H9 (cell line): ENCODE data around the gene PLCL1. TPM values are rescaled to one million over a fixed set of nuclear protein-coding genes. Genes with fewer than 3 reads are reported as not detected.

ENCODE experiments used
- DNase-seq: peaks from one replicate; pipeline ENCODE4 v3.0.0-alpha.2; 2017
- H2AFZ ChIP-seq: one replicate; pipeline ENCODE4 v1.6.1; 2013; ENCODE audit warnings: mild to moderate bottlenecking, low read length, control low read depth, moderate library complexity
- H2AK5ac ChIP-seq: 2 replicates; pipeline ENCODE4 v1.6.1; 2013; ENCODE audit warnings: low read length, control low read depth, mixed read lengths; ENCODE audit not compliant: insufficient read length
- H2BK120ac ChIP-seq: one replicate; pipeline ENCODE4 v1.6.1; 2013; ENCODE audit warnings: low read depth, mild to moderate bottlenecking, low read length, control low read depth, inconsistent platforms; ENCODE audit not compliant: poor library complexity, severe bottlenecking
- H2BK12ac ChIP-seq: 2 replicates; pipeline ENCODE4 v1.6.1; 2013; ENCODE audit warnings: low read length, control low read depth, mixed read lengths, low read depth; ENCODE audit not compliant: insufficient read length
- H2BK15ac ChIP-seq: 2 replicates; pipeline ENCODE4 v1.6.1; 2013; ENCODE audit warnings: low read depth, low read length, control low read depth
- H2BK20ac ChIP-seq: one replicate; pipeline ENCODE4 v1.6.1; 2013; ENCODE audit warnings: low read depth, mild to moderate bottlenecking, low read length, control low read depth, inconsistent platforms; ENCODE audit not compliant: poor library complexity, severe bottlenecking
- H2BK5ac ChIP-seq: 2 replicates; pipeline ENCODE4 v1.6.1; 2013; ENCODE audit warnings: low read length, control low read depth, mixed read lengths; ENCODE audit not compliant: insufficient read length
- H3K14ac ChIP-seq: 2 replicates; pipeline ENCODE4 v1.6.1; 2013; ENCODE audit warnings: low read length, control low read depth; ENCODE audit not compliant: insufficient read depth
- H3K18ac ChIP-seq: 2 replicates; pipeline ENCODE4 v1.6.1; 2013; ENCODE audit warnings: low read depth, mild to moderate bottlenecking, mixed read lengths, low read length, control low read depth; ENCODE audit not compliant: insufficient read length
- H3K23ac ChIP-seq: 2 replicates; pipeline ENCODE4 v1.6.1; 2013; ENCODE audit warnings: low read length, control low read depth, mixed read lengths, low read depth; ENCODE audit not compliant: insufficient read length
- H3K23me2 ChIP-seq: 2 replicates; pipeline ENCODE4 v1.6.1; 2013; ENCODE audit warnings: low read depth, mild to moderate bottlenecking, mixed read lengths, low read length, control low read depth; ENCODE audit not compliant: insufficient read length, poor library complexity, severe bottlenecking
- H3K27ac ChIP-seq: 2 replicates; pipeline ENCODE4 v1.5.1; 2013; ENCODE audit warnings: low read length, control low read depth, mixed read lengths, low read depth; ENCODE audit not compliant: insufficient read length
- H3K27me3 ChIP-seq: 2 replicates; pipeline ENCODE4 v1.6.1; 2013; ENCODE audit warnings: low read length, control low read depth, inconsistent platforms; ENCODE audit not compliant: insufficient read depth
- H3K4ac ChIP-seq: 2 replicates; pipeline ENCODE4 v1.6.1; 2013; ENCODE audit warnings: low read depth, mild to moderate bottlenecking, control low read depth, inconsistent platforms, low read length, moderate library complexity
- H3K4me1 ChIP-seq: 2 replicates; pipeline ENCODE4 v1.6.1; 2013; ENCODE audit warnings: low read length, control low read depth, inconsistent platforms; ENCODE audit not compliant: insufficient read depth
- H3K4me2 ChIP-seq: 2 replicates; pipeline ENCODE4 v1.6.1; 2013; ENCODE audit warnings: low read length, control low read depth, mixed read lengths; ENCODE audit not compliant: insufficient read length, insufficient read depth
- H3K56ac ChIP-seq: 2 replicates; pipeline ENCODE4 v1.6.1; 2013; ENCODE audit warnings: low read depth, mild to moderate bottlenecking, mixed read lengths, low read length, control low read depth; ENCODE audit not compliant: insufficient read length
- H3K79me1 ChIP-seq: 2 replicates; pipeline ENCODE4 v1.6.1; 2013; ENCODE audit warnings: low read depth, mild to moderate bottlenecking, moderate library complexity, low read length, control low read depth, inconsistent platforms; ENCODE audit not compliant: insufficient read depth, poor library complexity, severe bottlenecking
- H3K79me2 ChIP-seq: 2 replicates; pipeline ENCODE4 v1.6.1; 2013; ENCODE audit warnings: low read length, control low read depth, inconsistent platforms; ENCODE audit not compliant: insufficient read depth
- H3K9ac ChIP-seq: 2 replicates; pipeline ENCODE4 v1.6.1; 2013; ENCODE audit warnings: low read length, control low read depth, mixed read lengths; ENCODE audit not compliant: insufficient read length; ENCODE audit errors: extremely low read depth
- H3K9me3 ChIP-seq: one replicate; pipeline ENCODE4 v1.6.1; 2013; ENCODE audit warnings: low read depth, low read length, inconsistent platforms; ENCODE audit not compliant: control insufficient read depth
- H3T11ph ChIP-seq: one replicate; pipeline ENCODE4 v1.6.1; 2013; ENCODE audit warnings: mild to moderate bottlenecking, low read length, control low read depth, inconsistent platforms
- H4K20me1 ChIP-seq: one replicate; pipeline ENCODE4 v1.6.1; 2013; ENCODE audit not compliant: control insufficient read depth, insufficient read length, insufficient read depth
- H4K5ac ChIP-seq: 2 replicates; pipeline ENCODE4 v1.6.1; 2013; ENCODE audit warnings: low read depth, mild to moderate bottlenecking, mixed read lengths, low read length, control low read depth; ENCODE audit not compliant: insufficient read length
- H4K8ac ChIP-seq: replicated peaks from 2 replicates; pipeline ENCODE4 v1.6.1; 2013; ENCODE audit warnings: low read length, control low read depth, mixed read lengths, low read depth; ENCODE audit not compliant: insufficient read length
- H4K91ac ChIP-seq: 2 replicates; pipeline ENCODE4 v1.6.1; 2013; ENCODE audit warnings: low read depth, mild to moderate bottlenecking, moderate library complexity, mixed read lengths, low read length, control low read depth; ENCODE audit not compliant: insufficient read length
- H3K27ac Mint-ChIP-seq, 3 experiments: 2 replicates in 2 of 3; 3 replicates in 1 of 3; pipeline ENCODE4 v1.8.0; 2020 to 2021; ENCODE audit warnings: mixed read lengths in 3 of 3, mild to moderate bottlenecking in 1 of 3, moderate library complexity in 1 of 3
- H3K27me3 Mint-ChIP-seq: 2 replicates; pipeline ENCODE4 v1.8.0; 2021; ENCODE audit warnings: low read depth, mild to moderate bottlenecking, moderate library complexity, mixed read lengths
- H3K36me3 Mint-ChIP-seq, 3 experiments: 2 replicates in 2 of 3; 3 replicates in 1 of 3; pipeline ENCODE4 v1.8.0; 2020 to 2021; ENCODE audit warnings: low read depth in 3 of 3, mixed read lengths in 3 of 3; ENCODE audit not compliant: insufficient read depth in 1 of 3
- H3K4me1 Mint-ChIP-seq, 2 experiments: 2 replicates each; pipeline ENCODE4 v1.8.0; 2020; ENCODE audit warnings: mixed read lengths in 2 of 2
- H3K4me3 Mint-ChIP-seq, 2 experiments: 2 replicates in 1 of 2; 3 replicates in 1 of 2; pipeline ENCODE4 v1.8.0; 2020 to 2021; ENCODE audit warnings: mild to moderate bottlenecking in 2 of 2, mixed read lengths in 2 of 2, moderate library complexity in 1 of 2
- H3K9me3 Mint-ChIP-seq, 2 experiments: 2 replicates in 1 of 2; 3 replicates in 1 of 2; pipeline ENCODE4 v1.8.0; 2020; ENCODE audit warnings: mild to moderate bottlenecking in 2 of 2, mixed read lengths in 2 of 2, moderate library complexity in 1 of 2
- WGBS: extraction: QIAGEN DNeasy Blood & Tissue Kit; methylation state at CpG from one replicate; pipeline ENCODE4 v1.1.7; 2013; ENCODE audit warnings: missing lambda C conversion rate, low lambda C conversion rate, mixed read lengths; ENCODE audit not compliant: insufficient read length; ENCODE audit errors: extremely low coverage; 5-methylcytosine and 5-hydroxymethylcytosine counted together
- total RNA-seq: library from RNA; stranded (reverse); gene quantifications from 2 replicates; pipeline ENCODE4 v1.2.1, GENCODE V29; 2021
- TF ChIP-seq, protein P1 (sequence below): fragments of 200-600 bp; sonication (generic); conservative IDR thresholded peaks from 3 replicates; pipeline ENCODE4 v1.8.0; 2021; ENCODE audit warnings: antibody characterized with exemption, mild to moderate bottlenecking

PLCL1 gene
- total RNA-seq, 1 experiment from 2014 or later = 0.04 TPM

DNA sequence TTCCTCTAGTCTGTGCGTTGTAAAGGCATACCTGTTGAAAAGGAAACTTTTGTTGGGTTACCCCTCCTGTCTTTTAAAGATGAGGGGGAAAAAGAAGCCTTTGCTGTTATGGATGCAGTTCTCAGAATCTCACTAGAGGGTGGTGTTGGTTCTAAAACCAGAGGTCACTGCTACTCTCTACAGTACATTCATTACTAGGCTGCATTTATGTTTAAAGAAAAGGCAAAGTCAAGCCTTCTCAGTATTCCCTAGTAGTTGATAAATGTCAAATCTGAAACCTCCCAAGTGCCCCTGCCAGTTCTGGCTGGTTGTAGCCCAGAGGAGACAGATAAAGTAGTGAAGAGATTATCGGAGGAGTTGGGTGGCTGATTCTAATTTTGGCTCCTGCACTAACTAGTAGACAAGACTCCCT is 1.4 kb upstream of the PLCL1 start:
- no peak overlapping the region for H2BK20ac ChIP-seq
- H2BK15ac ChIP-seq = no peak overlapping the region
- H2AK5ac ChIP-seq = no peak overlapping the region
- H3K4me2 ChIP-seq = no peak overlapping the region
- no peaks in the 10 kb centered on the region; the same call in 1 of the 2 replicates for H3K79me2 ChIP-seq
- H3K9me3 ChIP-seq = no peaks in the 10 kb centered on the region
- H3K56ac ChIP-seq = no peak overlapping the region
- no peak overlapping the region for H3K4ac ChIP-seq
- no peak overlapping the region for H2BK120ac ChIP-seq
- H3K27ac Mint-ChIP-seq = no peak overlapping the region
- WGBS = no CpG with 5 or more reads among the region's 2 CpGs
- peaks cover 54% of the 10 kb centered on the region for H3K27me3 Mint-ChIP-seq
- no peak overlapping the region for H3K27ac ChIP-seq
- peaks cover 10 to 12% of the 10 kb centered on the region in 2 experiments for H3K4me1 Mint-ChIP-seq
- H2BK12ac ChIP-seq = no peak overlapping the region
- H3K23me2 ChIP-seq = peaks cover 9% of the 10 kb centered on the region
- no peak overlapping the region for H3K4me3 Mint-ChIP-seq
- H4K20me1 ChIP-seq = no peaks in the 10 kb centered on the region
- no peak overlapping the region for H3K23ac ChIP-seq
- peaks cover 9% of the 10 kb centered on the region for H3K27me3 ChIP-seq
- H3K18ac ChIP-seq = no peak overlapping the region
- H3K36me3 Mint-ChIP-seq = no peaks in the 10 kb centered on the region
- no peak overlapping the region for H2AFZ ChIP-seq
- H4K91ac ChIP-seq = no peak overlapping the region
- H3K14ac ChIP-seq = no peak overlapping the region
- TF ChIP-seq, protein P1, sequence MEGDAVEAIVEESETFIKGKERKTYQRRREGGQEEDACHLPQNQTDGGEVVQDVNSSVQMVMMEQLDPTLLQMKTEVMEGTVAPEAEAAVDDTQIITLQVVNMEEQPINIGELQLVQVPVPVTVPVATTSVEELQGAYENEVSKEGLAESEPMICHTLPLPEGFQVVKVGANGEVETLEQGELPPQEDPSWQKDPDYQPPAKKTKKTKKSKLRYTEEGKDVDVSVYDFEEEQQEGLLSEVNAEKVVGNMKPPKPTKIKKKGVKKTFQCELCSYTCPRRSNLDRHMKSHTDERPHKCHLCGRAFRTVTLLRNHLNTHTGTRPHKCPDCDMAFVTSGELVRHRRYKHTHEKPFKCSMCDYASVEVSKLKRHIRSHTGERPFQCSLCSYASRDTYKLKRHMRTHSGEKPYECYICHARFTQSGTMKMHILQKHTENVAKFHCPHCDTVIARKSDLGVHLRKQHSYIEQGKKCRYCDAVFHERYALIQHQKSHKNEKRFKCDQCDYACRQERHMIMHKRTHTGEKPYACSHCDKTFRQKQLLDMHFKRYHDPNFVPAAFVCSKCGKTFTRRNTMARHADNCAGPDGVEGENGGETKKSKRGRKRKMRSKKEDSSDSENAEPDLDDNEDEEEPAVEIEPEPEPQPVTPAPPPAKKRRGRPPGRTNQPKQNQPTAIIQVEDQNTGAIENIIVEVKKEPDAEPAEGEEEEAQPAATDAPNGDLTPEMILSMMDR = peak; percentile 81
- H3K79me1 ChIP-seq = no peaks in the 10 kb centered on the region
- H4K5ac ChIP-seq = no peak overlapping the region
- H4K8ac ChIP-seq = no peak overlapping the region
- H3T11ph ChIP-seq = no peak overlapping the region
- H3K4me1 ChIP-seq = peaks cover 2% of the 10 kb centered on the region
- DNase-seq = no peak
- no peak overlapping the region for H2BK5ac ChIP-seq
- no peak overlapping the region for H3K9ac ChIP-seq
- H3K9me3 Mint-ChIP-seq = no peaks in the 10 kb centered on the region
